ENCODE data around the gene BANK1. TPM values are rescaled to one million over a fixed set of nuclear protein-coding genes. Genes with fewer than 3 reads are reported as not detected.
A peak's percentile ranks its signal among the peaks of the same experiment; 100 is the strongest.

BANK1 gene, protein sequence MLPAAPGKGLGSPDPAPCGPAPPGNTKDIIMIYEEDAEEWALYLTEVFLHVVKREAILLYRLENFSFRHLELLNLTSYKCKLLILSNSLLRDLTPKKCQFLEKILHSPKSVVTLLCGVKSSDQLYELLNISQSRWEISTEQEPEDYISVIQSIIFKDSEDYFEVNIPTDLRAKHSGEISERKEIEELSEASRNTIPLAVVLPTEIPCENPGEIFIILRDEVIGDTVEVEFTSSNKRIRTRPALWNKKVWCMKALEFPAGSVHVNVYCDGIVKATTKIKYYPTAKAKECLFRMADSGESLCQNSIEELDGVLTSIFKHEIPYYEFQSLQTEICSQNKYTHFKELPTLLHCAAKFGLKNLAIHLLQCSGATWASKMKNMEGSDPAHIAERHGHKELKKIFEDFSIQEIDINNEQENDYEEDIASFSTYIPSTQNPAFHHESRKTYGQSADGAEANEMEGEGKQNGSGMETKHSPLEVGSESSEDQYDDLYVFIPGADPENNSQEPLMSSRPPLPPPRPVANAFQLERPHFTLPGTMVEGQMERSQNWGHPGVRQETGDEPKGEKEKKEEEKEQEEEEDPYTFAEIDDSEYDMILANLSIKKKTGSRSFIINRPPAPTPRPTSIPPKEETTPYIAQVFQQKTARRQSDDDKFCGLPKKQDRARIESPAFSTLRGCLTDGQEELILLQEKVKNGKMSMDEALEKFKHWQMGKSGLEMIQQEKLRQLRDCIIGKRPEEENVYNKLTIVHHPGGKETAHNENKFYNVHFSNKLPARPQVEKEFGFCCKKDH
- 1.5 TPM for total RNA-seq

GRCh38 chr4:101790521-101791181, at the start of gene BANK1:
Gene BANK1, plus strand, starts transcription at chr4:101790730. Its CDS starts 151 bp downstream, at chr4:101790881.
- TF ChIP-seq POLR2AphosphoS5 (IDR thresholded peaks at IDR 0.05; ENCODE audit: insufficient read depth in 1 of 2, low read depth in 1 of 2) = no peak
- TF ChIP-seq CTCF (IDR thresholded peaks at IDR 0.05) = no peak
- no peak for TF ChIP-seq POLR2A (IDR thresholded peaks at IDR 0.05)
- Histone ChIP-seq H3K27me3 (no peaks in the 10 kb centered on the region), H3K4me3 (peak within 1 kb of the TSS; percentile 57 to 61), H3K36me3 (no peaks in the 10 kb centered on the region), H3K9me3 (no peaks in the 10 kb centered on the region), H3K4me1 (peaks cover 13% of the 10 kb centered on the region), H3K27ac (peak within 1 kb of the TSS; percentile 49)
- DNase-seq (ENCODE audit: extremely low spot score in 2 of 2) = no peak
- intact Hi-C loops (cut with DNase I) = no loop called here

DNA sequence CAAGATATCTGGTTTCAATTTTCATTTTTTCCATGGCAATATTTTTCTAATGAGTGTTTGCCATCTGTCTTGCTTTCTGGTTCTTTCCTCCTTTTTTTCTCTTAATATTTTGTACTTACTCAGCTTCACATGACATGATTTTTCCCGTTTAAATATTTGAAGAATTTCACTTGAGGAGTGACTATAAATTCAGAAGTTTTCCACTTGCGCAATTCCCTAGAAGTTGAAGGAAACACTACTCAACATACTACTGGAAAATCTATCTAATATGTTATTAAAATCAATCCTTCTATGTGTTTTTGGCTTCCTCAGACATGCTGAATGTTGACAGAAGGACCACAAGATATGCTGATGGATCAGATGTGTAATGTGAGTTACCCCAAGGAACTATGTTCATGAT, 36.8 kb upstream of the BANK1 start:
- no peaks in the 10 kb centered on the region for H3K27me3 ChIP-seq
- H3K36me3 ChIP-seq = no peaks in the 10 kb centered on the region
- no peak overlapping the region for H3K4me3 ChIP-seq
- H3K27ac ChIP-seq = no peak overlapping the region
- TF ChIP-seq CTCF (IDR thresholded peaks at IDR 0.05) = no peak
- no peak for TF ChIP-seq POLR2A (IDR thresholded peaks at IDR 0.05)
- no peak for TF ChIP-seq POLR2AphosphoS5 (IDR thresholded peaks at IDR 0.05; ENCODE audit: insufficient read depth in 1 of 2, low read depth in 1 of 2)
- no peaks in the 10 kb centered on the region for H3K4me1 ChIP-seq
- intact Hi-C loops (cut with DNase I) = no loop called here
- H3K9me3 ChIP-seq = no peaks in the 10 kb centered on the region
- no peak for DNase-seq (ENCODE audit: extremely low spot score in 2 of 2)

GRCh38 chr4:101756181-101756580, 34.3 kb upstream of the BANK1 start:
- H3K4me1 ChIP-seq = no peaks in the 10 kb centered on the region
- H3K36me3 ChIP-seq = no peaks in the 10 kb centered on the region
- no peak for TF ChIP-seq POLR2A (IDR thresholded peaks at IDR 0.05)
- TF ChIP-seq POLR2AphosphoS5 (IDR thresholded peaks at IDR 0.05; ENCODE audit: insufficient read depth in 1 of 2, low read depth in 1 of 2) = no peak
- no peak for TF ChIP-seq CTCF (IDR thresholded peaks at IDR 0.05)
- H3K9me3 ChIP-seq = no peaks in the 10 kb centered on the region
- H3K4me3 ChIP-seq = no peak overlapping the region
- no peak overlapping the region for H3K27ac ChIP-seq
- H3K27me3 ChIP-seq = no peaks in the 10 kb centered on the region
- no peak for DNase-seq (ENCODE audit: extremely low spot score in 2 of 2)
- intact Hi-C loops (cut with DNase I) = no loop called here

DNA sequence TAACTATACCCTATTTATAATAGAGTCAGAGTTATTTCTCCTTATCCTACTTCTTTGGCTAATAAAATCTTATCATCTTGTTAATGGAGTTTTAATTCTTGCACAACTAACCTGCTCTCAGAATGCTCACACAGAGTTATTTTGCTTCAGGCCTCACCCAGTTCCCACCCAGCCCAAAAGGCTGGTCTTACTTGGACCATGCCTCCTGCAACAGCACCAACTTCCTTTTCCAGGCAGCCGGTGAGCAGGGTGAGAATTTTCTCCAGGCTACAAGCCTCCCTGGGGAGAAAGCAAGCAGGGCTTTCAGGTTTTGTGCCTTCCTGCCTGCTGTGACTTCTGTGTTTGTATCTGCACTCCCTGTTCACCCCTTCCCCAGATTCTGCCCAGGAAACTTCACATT, 29.1 kb upstream of the BANK1 start:
- Histone ChIP-seq H3K4me1 (no peaks in the 10 kb centered on the region), H3K4me3 (no peak overlapping the region), H3K27ac (no peak overlapping the region), H3K9me3 (no peaks in the 10 kb centered on the region), H3K27me3 (no peaks in the 10 kb centered on the region), H3K36me3 (no peaks in the 10 kb centered on the region)
- intact Hi-C loops (cut with DNase I) = no loop called here
- no peak for TF ChIP-seq POLR2A (IDR thresholded peaks at IDR 0.05)
- TF ChIP-seq CTCF (IDR thresholded peaks at IDR 0.05) = no peak
- no peak for TF ChIP-seq POLR2AphosphoS5 (IDR thresholded peaks at IDR 0.05; ENCODE audit: insufficient read depth in 1 of 2, low read depth in 1 of 2)
- no peak for DNase-seq (ENCODE audit: extremely low spot score in 2 of 2)

Data from vagina (tissue), 2 donors.